Measurements from ENCODE around the gene NTRK3.

DNA sequence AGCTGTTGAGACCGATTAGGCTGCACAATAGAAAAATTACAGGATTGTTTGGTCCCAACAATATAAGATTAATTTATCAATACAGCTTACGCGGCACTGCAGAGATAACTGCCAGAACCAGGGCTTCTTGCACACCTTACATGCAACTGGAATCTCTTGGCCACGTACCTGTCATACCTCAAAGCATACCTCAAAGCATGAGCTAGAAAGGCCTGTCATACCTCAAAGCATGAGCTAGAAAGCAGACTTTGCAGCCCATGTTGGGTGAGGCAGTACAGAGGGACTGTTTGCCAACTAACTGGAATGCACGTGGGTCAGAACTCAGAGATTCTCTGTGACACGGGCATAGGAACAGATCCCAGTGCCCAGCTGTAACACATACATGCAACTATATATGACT is 34.7 kb downstream of the NTRK3 start:
- no peak for TF ChIP-seq POLR2AphosphoS5 (IDR thresholded peaks at IDR 0.05; ENCODE audit: borderline replicate concordance, low read depth, low read length)
- no peak for TF ChIP-seq EZH2 (IDR thresholded peaks at IDR 0.05)
- no peak for TF ChIP-seq FOXP2 (optimal IDR thresholded peaks at IDR 0.05; ENCODE audit: control extremely low read depth, extremely low read length, insufficient read depth)

All from SK-N-MC (cell line).